ENCODE data around the gene SMPDL3A.

DNA sequence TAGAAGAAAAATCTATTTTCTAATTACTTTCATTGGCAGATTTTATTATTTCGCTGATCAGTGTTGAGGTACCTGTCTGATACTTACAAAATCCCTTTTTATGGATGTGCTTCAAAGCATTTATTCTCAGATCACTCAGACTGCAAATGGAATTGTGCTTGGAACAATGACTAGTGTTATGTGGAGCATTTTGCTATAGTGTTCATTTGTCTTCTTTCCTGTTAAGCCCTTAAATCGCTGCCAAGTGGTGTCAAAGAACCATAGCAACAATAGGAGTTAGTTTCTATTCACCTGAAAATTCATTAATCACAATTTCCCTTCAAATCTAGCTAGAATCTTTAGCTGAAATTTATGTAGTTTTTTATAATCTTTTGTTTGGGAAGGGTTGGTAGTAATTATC is 29.8 kb downstream of the SMPDL3A start:
- no peak for TF ChIP-seq POLR2A (IDR thresholded peaks at IDR 0.05)
- TF ChIP-seq, protein P1, sequence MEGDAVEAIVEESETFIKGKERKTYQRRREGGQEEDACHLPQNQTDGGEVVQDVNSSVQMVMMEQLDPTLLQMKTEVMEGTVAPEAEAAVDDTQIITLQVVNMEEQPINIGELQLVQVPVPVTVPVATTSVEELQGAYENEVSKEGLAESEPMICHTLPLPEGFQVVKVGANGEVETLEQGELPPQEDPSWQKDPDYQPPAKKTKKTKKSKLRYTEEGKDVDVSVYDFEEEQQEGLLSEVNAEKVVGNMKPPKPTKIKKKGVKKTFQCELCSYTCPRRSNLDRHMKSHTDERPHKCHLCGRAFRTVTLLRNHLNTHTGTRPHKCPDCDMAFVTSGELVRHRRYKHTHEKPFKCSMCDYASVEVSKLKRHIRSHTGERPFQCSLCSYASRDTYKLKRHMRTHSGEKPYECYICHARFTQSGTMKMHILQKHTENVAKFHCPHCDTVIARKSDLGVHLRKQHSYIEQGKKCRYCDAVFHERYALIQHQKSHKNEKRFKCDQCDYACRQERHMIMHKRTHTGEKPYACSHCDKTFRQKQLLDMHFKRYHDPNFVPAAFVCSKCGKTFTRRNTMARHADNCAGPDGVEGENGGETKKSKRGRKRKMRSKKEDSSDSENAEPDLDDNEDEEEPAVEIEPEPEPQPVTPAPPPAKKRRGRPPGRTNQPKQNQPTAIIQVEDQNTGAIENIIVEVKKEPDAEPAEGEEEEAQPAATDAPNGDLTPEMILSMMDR (IDR thresholded peaks at IDR 0.05): no peak
